GM10248 (cell line): ENCODE results near the gene FAM222A.

Source experiments
- CTCF ChIA-PET: fragments of 300-600 bp; sonication (Branson Sonifier 250); formaldehyde crosslinking; extraction: SDS; loops from one replicate; lab custom pipeline; 2021; ENCODE audit warnings: antibody characterized with exemption; lab: Yijun Ruan, JAX
- POLR2A ChIA-PET: fragments of 350-650 bp; sonication (Branson Sonifier 250); formaldehyde crosslinking; extraction: SDS; loops from one replicate; lab custom pipeline; 2020; ENCODE audit warnings: antibody characterized with exemption; lab: Yijun Ruan, JAX
- DNase-seq: peaks from one replicate; pipeline ENCODE4 v3.0.0; 2012; ENCODE audit errors: extremely low spot score
- TF ChIP-seq, protein P1 (sequence below): IDR thresholded peaks from 2 replicates; pipeline ENCODE4 v1.5.1; 2012; ENCODE audit warnings: mild to moderate bottlenecking, low read depth; ENCODE audit errors: extremely low read depth, missing control alignments, control extremely low read depth

Gene FAM222A

DNA sequence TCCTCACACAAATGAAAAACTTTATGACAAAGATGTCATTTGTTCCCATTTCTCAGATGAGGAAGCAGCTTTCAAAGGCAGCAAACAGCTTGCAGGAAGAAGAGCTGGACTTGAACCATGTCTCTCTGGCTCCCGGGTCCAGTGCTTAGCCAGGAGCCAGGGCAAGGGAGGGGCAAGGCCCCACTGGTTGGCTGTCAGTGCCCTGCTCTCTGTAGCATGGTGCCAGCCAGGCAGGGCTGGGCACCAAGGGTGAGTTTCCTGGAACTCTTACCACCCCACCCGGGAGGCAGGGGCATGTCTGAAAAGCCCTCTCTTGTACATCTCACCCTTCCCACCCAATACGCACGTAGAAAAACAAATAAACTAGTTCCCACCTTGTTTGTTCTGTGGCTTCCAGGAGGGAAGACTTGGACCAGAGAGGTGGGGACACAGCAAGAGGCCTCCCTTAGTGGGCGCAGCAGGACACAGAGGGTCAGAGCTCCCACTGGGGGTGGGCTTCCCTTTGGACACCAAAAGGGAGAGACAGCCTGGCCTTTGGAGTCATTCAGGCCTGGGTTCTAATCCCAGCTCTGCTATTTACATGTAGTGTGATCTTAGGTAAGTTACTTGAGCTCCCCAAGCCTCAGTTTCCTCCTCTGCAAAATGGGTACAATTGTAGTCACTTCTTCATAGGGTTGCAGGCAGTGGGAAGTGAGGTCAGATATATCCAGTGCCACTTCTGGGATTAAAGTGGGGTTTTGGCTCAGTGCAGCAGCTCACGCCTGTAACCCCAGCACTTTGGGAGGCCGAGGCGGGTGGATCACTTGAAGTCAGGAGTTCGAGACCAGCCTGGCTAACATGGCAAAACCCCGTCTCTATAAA is 102.4 kb downstream of the FAM222A start:
- POLR2A ChIA-PET = no interaction called here
- TF ChIP-seq, protein P1, sequence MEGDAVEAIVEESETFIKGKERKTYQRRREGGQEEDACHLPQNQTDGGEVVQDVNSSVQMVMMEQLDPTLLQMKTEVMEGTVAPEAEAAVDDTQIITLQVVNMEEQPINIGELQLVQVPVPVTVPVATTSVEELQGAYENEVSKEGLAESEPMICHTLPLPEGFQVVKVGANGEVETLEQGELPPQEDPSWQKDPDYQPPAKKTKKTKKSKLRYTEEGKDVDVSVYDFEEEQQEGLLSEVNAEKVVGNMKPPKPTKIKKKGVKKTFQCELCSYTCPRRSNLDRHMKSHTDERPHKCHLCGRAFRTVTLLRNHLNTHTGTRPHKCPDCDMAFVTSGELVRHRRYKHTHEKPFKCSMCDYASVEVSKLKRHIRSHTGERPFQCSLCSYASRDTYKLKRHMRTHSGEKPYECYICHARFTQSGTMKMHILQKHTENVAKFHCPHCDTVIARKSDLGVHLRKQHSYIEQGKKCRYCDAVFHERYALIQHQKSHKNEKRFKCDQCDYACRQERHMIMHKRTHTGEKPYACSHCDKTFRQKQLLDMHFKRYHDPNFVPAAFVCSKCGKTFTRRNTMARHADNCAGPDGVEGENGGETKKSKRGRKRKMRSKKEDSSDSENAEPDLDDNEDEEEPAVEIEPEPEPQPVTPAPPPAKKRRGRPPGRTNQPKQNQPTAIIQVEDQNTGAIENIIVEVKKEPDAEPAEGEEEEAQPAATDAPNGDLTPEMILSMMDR = no peak
- CTCF ChIA-PET = interaction anchor here (0.9 to 1.8 kb wide), 5 partner anchors 9 to 29 kb away, joined by 3 to 5 read pairs (median 3); no protein-coding TSS in a partner anchor

DNA sequence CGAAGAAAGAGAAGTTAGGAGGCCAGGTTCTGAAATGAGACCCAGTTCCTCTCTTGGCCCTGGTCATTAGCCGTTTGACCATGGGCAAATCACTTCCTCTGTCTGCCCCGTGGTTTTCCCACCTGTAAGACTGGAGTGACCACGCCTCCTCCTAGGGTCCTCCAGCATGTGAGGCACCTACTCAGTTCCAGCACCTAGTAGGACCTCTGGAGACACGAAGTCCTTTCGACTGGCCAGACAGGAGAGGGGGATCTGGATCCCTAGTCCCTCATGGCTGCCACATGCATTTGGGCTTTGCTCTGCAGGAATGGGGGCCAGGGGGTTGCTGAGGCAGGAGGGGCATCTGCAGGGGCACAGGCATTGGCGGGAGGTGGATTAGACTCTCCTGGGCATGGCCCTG is 103.2 kb downstream of the FAM222A start:
- TF ChIP-seq, protein P1 = no peak
- POLR2A ChIA-PET = no interaction called here
- CTCF ChIA-PET = no interaction called here
- DNase-seq = no peak

More for the DNA sequence above, 102.4 kb downstream of the FAM222A start:
- DNase-seq = no peak

DNA sequence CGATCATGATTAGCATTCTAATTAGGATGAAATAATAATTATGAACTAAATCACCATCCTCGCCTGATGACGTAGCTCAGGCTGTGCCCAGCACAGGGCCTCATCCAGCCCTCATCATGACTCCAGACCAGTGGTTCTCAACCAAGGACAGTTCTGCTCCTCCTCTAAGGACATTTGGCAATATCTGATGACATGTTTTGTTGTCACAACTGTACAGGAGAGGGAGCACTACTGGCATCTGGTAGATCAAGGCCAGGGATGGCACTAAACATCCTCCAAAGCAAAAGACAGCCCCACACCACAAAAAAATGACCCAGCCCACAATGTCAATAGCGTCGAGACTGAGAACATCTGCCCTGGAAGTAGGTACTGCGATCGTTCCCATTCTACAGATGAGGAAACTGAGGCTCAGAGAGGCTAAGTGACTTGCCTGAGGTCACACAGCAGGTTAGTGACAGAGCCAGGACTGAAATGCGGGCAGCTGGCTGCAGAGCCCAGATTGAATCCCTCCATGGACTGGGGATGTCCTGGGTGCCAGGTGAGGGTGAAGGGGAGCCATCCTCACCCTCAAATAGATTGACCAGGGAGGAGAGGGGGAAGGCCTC is 104.1 kb downstream of the FAM222A start:
- TF ChIP-seq, protein P1 = no peak
- ChIA-PET CTCF (interaction anchor here (1.8 kb wide), 1 partner anchor 12 kb away, joined by 6 read pairs; no protein-coding TSS in a partner anchor), POLR2A (no interaction called here)
- no peak for DNase-seq

DNA sequence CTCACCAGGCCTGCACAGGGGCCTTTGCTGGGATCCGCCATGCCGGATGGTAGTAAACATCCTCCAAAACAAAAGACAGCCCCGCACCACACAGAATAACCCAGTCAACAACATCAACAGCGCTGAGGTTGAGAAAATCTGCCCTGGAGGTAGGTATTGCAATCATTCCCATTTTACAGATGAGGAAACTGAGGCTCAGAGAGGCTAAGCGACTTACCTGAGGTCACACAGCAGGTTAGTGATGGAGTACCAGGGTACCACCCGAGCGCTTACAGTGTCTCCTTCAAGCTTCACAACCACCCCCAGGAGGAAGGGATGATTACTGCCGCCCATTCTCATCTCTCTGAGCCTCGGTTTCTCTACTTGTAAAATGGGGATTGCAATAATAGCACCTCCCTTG is 104.6 kb downstream of the FAM222A start:
- ChIA-PET CTCF (interaction anchor here (1.8 kb wide), 1 partner anchor 12 kb away, joined by 6 read pairs; no protein-coding TSS in a partner anchor), POLR2A (no interaction called here)
- TF ChIP-seq, protein P1 = no peak

DNA sequence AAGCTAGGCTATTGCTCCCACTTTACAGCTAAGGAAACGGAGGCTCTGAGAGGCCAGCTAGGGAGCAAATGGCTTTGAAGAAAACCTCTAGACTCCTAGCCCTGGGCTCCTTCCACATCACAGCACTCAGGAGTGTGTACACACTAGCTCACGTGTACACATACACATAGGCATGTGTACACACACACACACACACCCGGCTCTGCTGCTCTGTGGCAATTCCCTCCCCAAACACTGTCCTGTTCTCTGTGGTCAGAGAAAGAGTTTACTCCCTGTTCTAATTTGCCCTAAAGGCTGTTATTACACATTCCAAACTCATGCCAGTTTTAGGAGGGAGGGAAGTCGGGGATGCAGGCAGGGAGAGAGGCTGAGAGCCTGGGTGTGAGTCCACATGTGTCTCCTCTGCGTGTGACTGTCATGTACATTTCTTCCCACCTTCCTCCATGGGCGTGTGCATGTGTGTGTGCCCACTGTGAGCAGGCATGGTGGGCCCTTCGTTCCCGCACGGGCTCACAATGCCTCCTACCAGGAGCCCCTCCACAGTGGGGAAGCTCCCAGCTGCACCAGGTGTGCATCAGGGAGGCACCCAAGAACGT is 105.4 kb downstream of the FAM222A start:
- ChIA-PET CTCF (interaction anchor here (1.1 to 1.8 kb wide), 2 partner anchors 13 to 26 kb away, joined by 3 to 6 read pairs; no protein-coding TSS in a partner anchor), POLR2A (no interaction called here)
- TF ChIP-seq, protein P1 = no peak
- no peak for DNase-seq

More for the DNA sequence above, 104.6 kb downstream of the FAM222A start:
- no peak for DNase-seq
